Mucosa of rectum (tissue), 2 donors: ENCODE results near the gene LATS2.

ENCODE experiments used
- H3K27ac ChIP-seq, 2 donors: one replicate each; pipeline ENCODE4 v1.7.0; 2013; ENCODE audit warnings: inconsistent platforms in 2 of 2, low read depth in 2 of 2, low read length in 2 of 2
- H3K27me3 ChIP-seq, 2 donors: one replicate each; pipeline ENCODE4 v1.7.0; 2013; ENCODE audit warnings: low read length in 2 of 2; ENCODE audit not compliant: control insufficient read depth in 2 of 2, insufficient read depth in 2 of 2
- H3K36me3 ChIP-seq, 2 donors: one replicate each; pipeline ENCODE4 v1.7.0; 2013; ENCODE audit warnings: low read length in 2 of 2; ENCODE audit not compliant: control insufficient read depth in 2 of 2, insufficient read depth in 2 of 2
- H3K4me1 ChIP-seq, 2 donors: one replicate each; pipeline ENCODE4 v1.7.0; 2013; ENCODE audit warnings: low read length in 2 of 2, mild to moderate bottlenecking in 1 of 2; ENCODE audit not compliant: control insufficient read depth in 2 of 2, insufficient read depth in 2 of 2
- H3K4me3 ChIP-seq, 2 donors: one replicate each; pipeline ENCODE4 v1.7.0; 2013; ENCODE audit warnings: low read length in 2 of 2
- H3K9ac ChIP-seq, 2 donors: one replicate each; pipeline ENCODE4 v1.7.0; 2013; ENCODE audit warnings: low read length in 2 of 2, low read depth in 1 of 2, mild to moderate bottlenecking in 1 of 2
- H3K9me3 ChIP-seq, 2 donors: one replicate each; pipeline ENCODE4 v1.7.0; 2013; ENCODE audit warnings: low read length in 2 of 2; ENCODE audit not compliant: control insufficient read depth in 2 of 2
- donor health status: healthy.
- donor health status: Normal muscosa, but diverticular disease.

The LATS2 gene

GRCh38 chr13:21088534-21088933 is 27.1 kb upstream of the LATS2 start:
- H3K27ac ChIP-seq: no peak overlapping the region
- H3K27me3 ChIP-seq: no peaks in the 10 kb centered on the region
- no peaks in the 10 kb centered on the region for H3K9me3 ChIP-seq
- no peak overlapping the region for H3K4me3 ChIP-seq
- no peaks in the 10 kb centered on the region for H3K36me3 ChIP-seq
- no peak overlapping the region for H3K9ac ChIP-seq
- no peaks in the 10 kb centered on the region for H3K4me1 ChIP-seq

GRCh38 chr13:21086929-21087328 is 25.5 kb upstream of the LATS2 start:
- Histone ChIP-seq H3K9ac (no peak overlapping the region), H3K9me3 (no peaks in the 10 kb centered on the region), H3K36me3 (no peaks in the 10 kb centered on the region), H3K4me1 (no peaks in the 10 kb centered on the region), H3K27ac (no peak overlapping the region), H3K27me3 (no peaks in the 10 kb centered on the region), H3K4me3 (no peak overlapping the region)

- H3K4me1 ChIP-seq: no peaks in the 10 kb centered on the region
- H3K9ac ChIP-seq: no peak overlapping the region
- peaks cover 0 to 2% of the 10 kb centered on the region in 2 donors for H3K27me3 ChIP-seq
- no peak overlapping the region for H3K4me3 ChIP-seq
- no peaks in the 10 kb centered on the region for H3K9me3 ChIP-seq
- no peak overlapping the region for H3K27ac ChIP-seq
- no peaks in the 10 kb centered on the region for H3K36me3 ChIP-seq
Observed at GRCh38 chr13:21081926-21082325, 20.5 kb upstream of the LATS2 start.

GRCh38 chr13:21080593-21080891 is 19.2 kb upstream of the LATS2 start:
- Histone ChIP-seq H3K36me3 (no peaks in the 10 kb centered on the region), H3K27ac (no peak overlapping the region), H3K4me1 (no peaks in the 10 kb centered on the region), H3K9ac (no peak overlapping the region), H3K9me3 (no peaks in the 10 kb centered on the region), H3K4me3 (no peak overlapping the region), H3K27me3 (peaks cover 0 to 2% of the 10 kb centered on the region in 2 donors)

GRCh38 chr13:21079761-21080592 is 18.6 kb upstream of the LATS2 start:
- Histone ChIP-seq H3K27ac (no peak overlapping the region), H3K27me3 (peaks cover 0 to 2% of the 10 kb centered on the region in 2 donors), H3K4me3 (no peak overlapping the region), H3K9me3 (no peaks in the 10 kb centered on the region), H3K9ac (no peak overlapping the region), H3K4me1 (no peaks in the 10 kb centered on the region), H3K36me3 (no peaks in the 10 kb centered on the region)

- Histone ChIP-seq H3K9me3 (no peaks in the 10 kb centered on the region), H3K27ac (no peak overlapping the region), H3K4me1 (peaks cover 0 to 2% of the 10 kb centered on the region in 2 donors), H3K27me3 (peaks cover 0 to 2% of the 10 kb centered on the region in 2 donors), H3K4me3 (no peak overlapping the region), H3K9ac (no peak overlapping the region), H3K36me3 (no peaks in the 10 kb centered on the region)
Observed at GRCh38 chr13:21079221-21079620, 17.8 kb upstream of the LATS2 start.

- no peak overlapping the region for H3K27ac ChIP-seq
Observed at GRCh38 chr13:21078501-21078900, 17.1 kb upstream of the LATS2 start.

GRCh38 chr13:21077788-21078353 is 16.5 kb upstream of the LATS2 start:
- Histone ChIP-seq H3K9me3 (no peaks in the 10 kb centered on the region), H3K27me3 (peaks cover 0 to 2% of the 10 kb centered on the region in 2 donors), H3K9ac (no peak overlapping the region), H3K4me1 (peaks cover 0 to 2% of the 10 kb centered on the region in 2 donors), H3K4me3 (no peak overlapping the region), H3K36me3 (no peaks in the 10 kb centered on the region), H3K27ac (no peak overlapping the region)

More at GRCh38 chr13:21078501-21078900, 17.1 kb upstream of the LATS2 start:
- Histone ChIP-seq H3K4me1 (peaks cover 0 to 2% of the 10 kb centered on the region in 2 donors), H3K27me3 (peaks cover 0 to 2% of the 10 kb centered on the region in 2 donors), H3K4me3 (no peak overlapping the region), H3K36me3 (no peaks in the 10 kb centered on the region), H3K9me3 (no peaks in the 10 kb centered on the region), H3K9ac (no peak overlapping the region)

- H3K9me3 ChIP-seq: no peaks in the 10 kb centered on the region
- peaks cover 0 to 2% of the 10 kb centered on the region in 2 donors for H3K27me3 ChIP-seq
- peaks cover 0 to 2% of the 10 kb centered on the region in 2 donors for H3K4me1 ChIP-seq
- H3K4me3 ChIP-seq: no peak overlapping the region
- no peak overlapping the region for H3K9ac ChIP-seq
- no peak overlapping the region for H3K27ac ChIP-seq
- H3K36me3 ChIP-seq: no peaks in the 10 kb centered on the region
Observed at GRCh38 chr13:21077076-21077787, 15.8 kb upstream of the LATS2 start.

GRCh38 chr13:21076253-21076652 is 14.9 kb upstream of the LATS2 start:
- H3K9ac ChIP-seq: no peak overlapping the region
- H3K4me3 ChIP-seq: no peak overlapping the region
- no peaks in the 10 kb centered on the region for H3K36me3 ChIP-seq
- H3K27me3 ChIP-seq: peaks cover 0 to 2% of the 10 kb centered on the region in 2 donors
- H3K9me3 ChIP-seq: no peaks in the 10 kb centered on the region
- H3K27ac ChIP-seq: no peak overlapping the region
- H3K4me1 ChIP-seq: peaks cover 0 to 2% of the 10 kb centered on the region in 2 donors
